IPS-20b (cell line): ENCODE results near the gene NAPSA.

Experiments used
- H3K27ac ChIP-seq: one replicate; pipeline ENCODE4 v1.5.1; 2013; ENCODE audit warnings: low read length
- H3K27me3 ChIP-seq: 2 replicates; pipeline ENCODE4 v1.6.1; 2013; ENCODE audit warnings: mild to moderate bottlenecking, low read length, inconsistent platforms; ENCODE audit not compliant: insufficient read depth
- H3K36me3 ChIP-seq: 2 replicates; pipeline ENCODE4 v1.6.1; 2013; ENCODE audit warnings: low read depth, mild to moderate bottlenecking, inconsistent platforms, low read length, moderate library complexity; ENCODE audit not compliant: insufficient read depth
- H3K4me1 ChIP-seq: 2 replicates; pipeline ENCODE4 v1.6.1; 2013; ENCODE audit warnings: mild to moderate bottlenecking, control low read depth, inconsistent platforms, low read length, moderate library complexity; ENCODE audit not compliant: insufficient read depth
- H3K4me3 ChIP-seq: 2 replicates; pipeline ENCODE4 v1.5.1; 2013; ENCODE audit warnings: mild to moderate bottlenecking, low read length, inconsistent platforms
- H3K9ac ChIP-seq: 2 replicates; pipeline ENCODE4 v1.6.1; 2013; ENCODE audit warnings: low read depth, mild to moderate bottlenecking, inconsistent platforms, low read length, moderate library complexity
- H3K9me3 ChIP-seq: 2 replicates; pipeline ENCODE4 v1.6.1; 2013; ENCODE audit warnings: mild to moderate bottlenecking, low read depth, low read length, inconsistent platforms; ENCODE audit not compliant: insufficient read depth

The NAPSA gene

GRCh38 chr19:50365434-50366306 lies at the start of gene NAPSA:
TSS of gene NAPSA (minus strand) at chr19:50365639. CDS start at chr19:50365621, 18 bp downstream.
- no peaks in the 10 kb centered on the region for H3K27me3 ChIP-seq
- H3K9ac ChIP-seq = no peak within 1 kb of the TSS
- H3K36me3 ChIP-seq = no peaks in the 10 kb centered on the region
- no peak within 1 kb of the TSS for H3K27ac ChIP-seq
- peaks cover 19% of the 10 kb centered on the region for H3K9me3 ChIP-seq
- no peaks in the 10 kb centered on the region for H3K4me1 ChIP-seq
- no peak within 1 kb of the TSS for H3K4me3 ChIP-seq

GRCh38 chr19:50413531-50413930 lies 48.1 kb upstream of the NAPSA start:
- H3K27me3 ChIP-seq = peaks cover 3% of the 10 kb centered on the region
- H3K9ac ChIP-seq = no peak overlapping the region
- no peak overlapping the region for H3K27ac ChIP-seq
- H3K4me3 ChIP-seq = no peak overlapping the region
- no peaks in the 10 kb centered on the region for H3K9me3 ChIP-seq
- no peaks in the 10 kb centered on the region; the same call in 1 of the 2 replicates for H3K4me1 ChIP-seq
- H3K36me3 ChIP-seq = peaks cover 42% of the 10 kb centered on the region

- Histone ChIP-seq H3K27ac (no peak overlapping the region), H3K9me3 (no peaks in the 10 kb centered on the region), H3K4me1 (no peaks in the 10 kb centered on the region; the same call in 1 of the 2 replicates), H3K4me3 (no peak overlapping the region), H3K36me3 (peaks cover 45% of the 10 kb centered on the region), H3K27me3 (no peaks in the 10 kb centered on the region; the same call in 1 of the 2 replicates), H3K9ac (no peak overlapping the region)
Measured at GRCh38 chr19:50413096-50413495, 47.7 kb upstream of the NAPSA start.

- Histone ChIP-seq H3K36me3 (peaks cover 45% of the 10 kb centered on the region), H3K9ac (no peak overlapping the region), H3K4me1 (no peaks in the 10 kb centered on the region), H3K27me3 (no peaks in the 10 kb centered on the region), H3K9me3 (no peaks in the 10 kb centered on the region), H3K4me3 (no peak overlapping the region), H3K27ac (no peak overlapping the region)
Measured at GRCh38 chr19:50412419-50412818, 47.0 kb upstream of the NAPSA start.

DNA sequence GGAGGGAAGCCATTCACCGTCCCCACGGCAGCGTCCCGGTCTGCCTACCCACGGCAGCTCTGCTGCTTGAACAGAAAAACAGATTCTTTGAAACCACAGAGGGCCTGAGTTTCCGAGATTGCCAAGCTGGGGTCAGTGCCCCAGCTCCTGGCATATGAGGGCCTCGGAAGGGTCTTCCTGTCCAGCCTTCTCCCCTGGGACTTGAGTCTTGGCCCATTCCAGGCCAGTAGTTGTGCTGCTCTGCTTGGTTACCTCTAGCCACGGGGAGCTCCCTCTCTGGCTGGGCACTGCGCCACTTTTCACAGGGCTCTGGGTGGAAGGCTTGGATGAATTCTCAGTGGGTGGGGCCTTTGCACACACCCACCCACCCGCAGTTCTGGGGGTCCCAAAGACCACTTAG lies 44.7 kb upstream of the NAPSA start:
- Histone ChIP-seq H3K4me3 (no peak overlapping the region), H3K9me3 (no peaks in the 10 kb centered on the region), H3K27ac (no peak overlapping the region), H3K9ac (no peak overlapping the region), H3K27me3 (no peaks in the 10 kb centered on the region), H3K4me1 (no peaks in the 10 kb centered on the region), H3K36me3 (peaks cover 65% of the 10 kb centered on the region)

DNA sequence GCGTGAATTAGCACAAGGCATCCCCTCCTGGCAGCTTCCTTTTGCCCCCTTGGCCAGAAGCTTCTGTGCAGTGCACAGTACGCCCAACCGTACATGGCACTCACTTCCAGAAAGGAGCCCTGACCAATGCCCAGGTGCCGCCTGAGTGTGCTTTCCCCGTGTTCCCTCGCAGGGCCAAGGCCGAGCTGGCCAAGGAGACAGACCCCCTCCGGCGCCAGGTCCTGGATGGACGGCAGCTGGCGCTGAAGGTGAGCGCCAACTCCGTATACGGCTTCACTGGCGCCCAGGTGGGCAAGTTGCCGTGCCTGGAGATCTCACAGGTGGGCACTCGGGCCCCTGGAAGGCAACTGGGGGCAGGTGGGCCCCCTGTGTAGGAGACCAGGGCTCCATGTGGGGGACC lies 43.9 kb upstream of the NAPSA start:
- H3K36me3 ChIP-seq = peaks cover 68% of the 10 kb centered on the region

DNA sequence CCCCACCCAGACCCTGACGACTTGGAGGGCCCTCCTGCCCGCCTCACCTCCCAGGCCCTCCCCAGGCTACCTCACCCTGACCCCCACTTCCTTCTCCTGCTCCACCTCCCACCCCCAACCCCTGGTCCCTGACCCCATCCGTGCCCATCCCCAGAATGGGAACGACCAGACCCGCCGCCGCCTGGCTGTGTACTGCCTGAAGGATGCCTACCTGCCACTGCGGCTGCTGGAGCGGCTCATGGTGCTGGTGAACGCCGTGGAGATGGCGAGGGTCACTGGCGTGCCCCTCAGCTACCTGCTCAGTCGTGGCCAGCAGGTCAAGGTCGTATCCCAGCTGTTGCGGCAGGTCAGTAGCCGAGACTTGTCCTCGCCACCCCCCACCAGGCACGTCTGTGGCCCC lies 41.4 kb upstream of the NAPSA start:
- no peaks in the 10 kb centered on the region for H3K4me1 ChIP-seq
- H3K9me3 ChIP-seq = no peaks in the 10 kb centered on the region
- peaks cover 77% of the 10 kb centered on the region for H3K36me3 ChIP-seq
- no peak overlapping the region for H3K4me3 ChIP-seq
- no peak overlapping the region for H3K9ac ChIP-seq
- H3K27ac ChIP-seq = no peak overlapping the region
- H3K27me3 ChIP-seq = no peaks in the 10 kb centered on the region

More for the DNA sequence above, 43.9 kb upstream of the NAPSA start:
- no peaks in the 10 kb centered on the region for H3K9me3 ChIP-seq
- no peaks in the 10 kb centered on the region for H3K4me1 ChIP-seq
- H3K27ac ChIP-seq = no peak overlapping the region
- no peaks in the 10 kb centered on the region for H3K27me3 ChIP-seq
- no peak overlapping the region for H3K9ac ChIP-seq
- H3K4me3 ChIP-seq = no peak overlapping the region

- no peak overlapping the region for H3K27ac ChIP-seq
- H3K27me3 ChIP-seq = no peaks in the 10 kb centered on the region
- peaks cover 77% of the 10 kb centered on the region for H3K36me3 ChIP-seq
- no peak overlapping the region for H3K4me3 ChIP-seq
- no peaks in the 10 kb centered on the region for H3K4me1 ChIP-seq
- no peaks in the 10 kb centered on the region for H3K9me3 ChIP-seq
- no peak overlapping the region for H3K9ac ChIP-seq
Measured at GRCh38 chr19:50406156-50406820, 40.8 kb upstream of the NAPSA start.

- Histone ChIP-seq H3K4me1 (no peaks in the 10 kb centered on the region), H3K27me3 (no peaks in the 10 kb centered on the region), H3K9ac (no peak overlapping the region), H3K4me3 (no peak overlapping the region), H3K9me3 (no peaks in the 10 kb centered on the region), H3K36me3 (peaks cover 57% of the 10 kb centered on the region), H3K27ac (no peak overlapping the region)
Measured at GRCh38 chr19:50402544-50403301, 37.3 kb upstream of the NAPSA start.

- Histone ChIP-seq H3K4me1 (no peaks in the 10 kb centered on the region), H3K27me3 (no peaks in the 10 kb centered on the region), H3K36me3 (peaks cover 53% of the 10 kb centered on the region), H3K9me3 (no peaks in the 10 kb centered on the region), H3K9ac (no peak overlapping the region), H3K4me3 (no peak overlapping the region), H3K27ac (no peak overlapping the region)
Measured at GRCh38 chr19:50401605-50402450, 36.4 kb upstream of the NAPSA start.

DNA sequence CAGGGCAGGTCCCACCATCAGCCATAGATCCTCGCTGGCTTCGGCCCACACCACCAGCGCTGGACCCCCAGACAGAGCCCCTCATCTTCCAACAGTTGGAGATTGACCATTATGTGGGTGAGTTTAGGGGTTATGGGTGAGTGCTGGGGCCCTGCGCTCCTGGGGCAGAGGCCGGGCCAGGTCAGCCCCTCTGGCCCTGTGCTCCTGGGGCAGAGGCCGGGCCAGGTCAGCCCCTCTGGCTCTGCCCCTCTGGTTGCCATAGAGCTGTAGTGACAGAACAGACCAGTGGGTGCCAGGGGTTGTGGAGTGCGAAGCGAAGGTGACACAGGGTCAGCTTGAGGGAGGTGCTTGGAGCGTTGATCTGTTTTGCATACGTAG lies 33.9 kb upstream of the NAPSA start:
- Histone ChIP-seq H3K36me3 (peaks cover 36% of the 10 kb centered on the region), H3K9ac (no peak overlapping the region), H3K4me1 (no peaks in the 10 kb centered on the region), H3K4me3 (no peak overlapping the region), H3K27me3 (no peaks in the 10 kb centered on the region), H3K27ac (no peak overlapping the region), H3K9me3 (no peaks in the 10 kb centered on the region)
